CD4-positive, alpha-beta memory T cell (primary cell): Measurements from ENCODE around the gene CENPP. TPM values are rescaled to one million over a fixed set of nuclear protein-coding genes. Genes with fewer than 3 reads are reported as not detected.
"Not testable (repeated sequence)": the region's sequence is repeated elsewhere in the genome, so short reads cannot be mapped to it uniquely, and the experiment has no call there.

Experiments used
- CTCF ChIA-PET: fragments of 350-600 bp; sonication (Branson Sonifier 250); formaldehyde crosslinking; loops from one replicate; lab custom pipeline; 2021; ENCODE audit warnings: inconsistent platforms; ENCODE audit not compliant: partially characterized antibody; lab: Charles Lee
- POLR2A ChIA-PET: fragments of 350-600 bp; sonication (Branson Sonifier 250); formaldehyde crosslinking; loops from one replicate; lab custom pipeline; 2021; ENCODE audit not compliant: partially characterized antibody; lab: Charles Lee
- DNase-seq, 5 donors: peaks; one replicate each; pipeline versions ENCODE4 v3.0.0 to v3.0.0-alpha.2; 2020 to 2022; ENCODE audit warnings: mixed read lengths in 1 of 5
- H3K27ac ChIP-seq: one replicate; pipeline ENCODE4 v1.7.0; 2013; ENCODE audit warnings: low read depth, low read length
- H3K27me3 ChIP-seq: 2 replicates; pipeline ENCODE4 v1.7.0; 2013; ENCODE audit warnings: mild to moderate bottlenecking, low read length, moderate library complexity; ENCODE audit not compliant: insufficient read depth
- H3K36me3 ChIP-seq: 2 replicates; pipeline ENCODE4 v1.7.0; 2013; ENCODE audit warnings: mild to moderate bottlenecking, low read length, moderate library complexity; ENCODE audit not compliant: insufficient read depth
- H3K4me1 ChIP-seq: 2 replicates; pipeline ENCODE4 v1.7.0; 2013; ENCODE audit warnings: mild to moderate bottlenecking, low read length, moderate library complexity; ENCODE audit not compliant: insufficient read depth
- H3K4me3 ChIP-seq, 2 donors: one replicate each; pipeline ENCODE4 v1.7.0; 2013; ENCODE audit warnings: low read length in 2 of 2, mild to moderate bottlenecking in 1 of 2
- H3K9me3 ChIP-seq, 2 donors: one replicate each; pipeline ENCODE4 v1.7.0; 2013; ENCODE audit warnings: low read length in 2 of 2, control low read depth in 1 of 2; ENCODE audit not compliant: control insufficient read depth in 1 of 2
- H3K27ac Mint-ChIP-seq, 7 donors: one replicate each; pipeline ENCODE4 v1.8.0; 2020 to 2021; ENCODE audit warnings: mixed read lengths in 7 of 7, mild to moderate bottlenecking in 6 of 7, inconsistent platforms in 3 of 7, moderate library complexity in 3 of 7
- H3K27me3 Mint-ChIP-seq, 2 donors: one replicate each; pipeline ENCODE4 v1.8.0; 2020 to 2021; ENCODE audit warnings: mixed read lengths in 2 of 2
- H3K36me3 Mint-ChIP-seq, 2 donors: one replicate each; pipeline ENCODE4 v1.8.0; 2020 to 2021; ENCODE audit warnings: mixed read lengths in 2 of 2, inconsistent platforms in 1 of 2, mild to moderate bottlenecking in 1 of 2
- H3K4me1 Mint-ChIP-seq, 4 donors: one replicate each; pipeline ENCODE4 v1.8.0; 2020 to 2021; ENCODE audit warnings: mixed read lengths in 4 of 4, mild to moderate bottlenecking in 1 of 4
- H3K4me3 Mint-ChIP-seq, 8 donors: one replicate each; pipeline ENCODE4 v1.8.0; 2020 to 2021; ENCODE audit warnings: mixed read lengths in 8 of 8, mild to moderate bottlenecking in 7 of 8, moderate library complexity in 6 of 8, inconsistent platforms in 3 of 8
- H3K9me3 Mint-ChIP-seq, 8 donors: one replicate each; pipeline ENCODE4 v1.8.0; 2020 to 2021; ENCODE audit warnings: mixed read lengths in 8 of 8, mild to moderate bottlenecking in 5 of 8, inconsistent platforms in 3 of 8, moderate library complexity in 1 of 8
- intact Hi-C: fragments of 100-400 bp; cut with micrococcal nuclease; formaldehyde crosslinking; loops from one replicate; pipeline ENCODE4 v1.15.1; 2023
- polyA plus RNA-seq, 2 donors: library from polyadenylated mRNA; unstranded; fragments of 300-500 nt; fragmentation: Illumina TruSeq; gene quantifications; one replicate each; pipeline ENCODE4 v1.2.3, GENCODE V29; 2021
- total RNA-seq, 2 experiments: library from RNA; stranded (reverse); gene quantifications; one replicate each; pipeline ENCODE4 v1.2.3, GENCODE V29; 2021

The CENPP gene
- total and polyA plus RNA-seq, 4 experiments from 2014 or later: 0.55 to 9.5 (median 3.4) TPM

GRCh38 chr9:92592537-92592936 is 266.8 kb downstream of the CENPP start:
- H3K9me3 Mint-ChIP-seq: no peaks in the 10 kb centered on the region
- no peaks in the 10 kb centered on the region for H3K27me3 ChIP-seq
- H3K4me3 ChIP-seq: no peak overlapping the region
- POLR2A ChIA-PET: no interaction called here
- H3K4me1 Mint-ChIP-seq: no peaks in the 10 kb centered on the region
- no peaks in the 10 kb centered on the region for H3K27me3 Mint-ChIP-seq
- no peaks in the 10 kb centered on the region for H3K4me1 ChIP-seq
- DNase-seq: no peak
- intact Hi-C loops: no loop called here
- H3K36me3 Mint-ChIP-seq: no peaks in the 10 kb centered on the region
- no peak overlapping the region for H3K27ac ChIP-seq
- CTCF ChIA-PET: no interaction called here
- H3K4me3 Mint-ChIP-seq: no peak overlapping the region
- no peak overlapping the region for H3K27ac Mint-ChIP-seq
- no peaks in the 10 kb centered on the region for H3K9me3 ChIP-seq
- H3K36me3 ChIP-seq: no peaks in the 10 kb centered on the region

GRCh38 chr9:92592946-92593861 is 267.5 kb downstream of the CENPP start:
- Histone ChIP-seq H3K36me3 (no peaks in the 10 kb centered on the region), H3K4me3 (no peak overlapping the region), H3K4me1 (no peaks in the 10 kb centered on the region), H3K9me3 (no peaks in the 10 kb centered on the region), H3K27me3 (no peaks in the 10 kb centered on the region), H3K27ac (no peak overlapping the region)
- ChIA-PET CTCF (no interaction called here), POLR2A (no interaction called here)
- Mint-ChIP-seq H3K27ac (peak overlapping the region in 1 of 7 donors; percentile 10), H3K36me3 (no peaks in the 10 kb centered on the region), H3K4me1 (no peaks in the 10 kb centered on the region), H3K27me3 (no peaks in the 10 kb centered on the region), H3K4me3 (no peak overlapping the region), H3K9me3 (no peaks in the 10 kb centered on the region)
- no peak for DNase-seq
- intact Hi-C loops: no loop called here

DNA sequence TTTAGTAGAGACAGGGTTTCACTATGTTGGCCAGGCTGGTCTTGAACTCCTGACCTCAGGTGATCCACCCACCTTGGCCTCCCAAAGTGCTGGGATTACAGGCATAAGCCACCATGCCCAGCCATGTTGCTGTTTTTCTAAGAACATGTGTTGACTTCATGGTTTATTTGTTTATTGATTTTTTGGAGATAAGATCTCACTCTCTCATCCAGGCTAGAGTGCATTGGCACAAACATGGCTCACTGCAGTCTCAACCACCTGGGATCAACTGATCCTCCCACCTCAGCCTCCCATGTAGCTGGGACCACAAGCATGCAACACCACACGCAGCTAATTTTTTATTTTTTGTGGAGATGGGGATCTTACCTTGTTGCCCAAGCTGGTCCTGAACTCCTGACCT is 269.3 kb downstream of the CENPP start:
- H3K9me3 Mint-ChIP-seq, H3K9me3 ChIP-seq, H3K36me3 ChIP-seq, H3K4me1 ChIP-seq, H3K27me3 ChIP-seq, POLR2A ChIA-PET, intact Hi-C loops, H3K4me1 Mint-ChIP-seq, H3K27ac Mint-ChIP-seq, DNase-seq, H3K4me3 Mint-ChIP-seq, H3K27ac ChIP-seq, H3K27me3 Mint-ChIP-seq, H3K36me3 Mint-ChIP-seq, H3K4me3 ChIP-seq: not testable (repeated sequence)
- CTCF ChIA-PET: interaction anchor here (0.7 kb wide), 1 partner anchor 22 kb away, joined by 3 read pairs; no protein-coding TSS in a partner anchor

DNA sequence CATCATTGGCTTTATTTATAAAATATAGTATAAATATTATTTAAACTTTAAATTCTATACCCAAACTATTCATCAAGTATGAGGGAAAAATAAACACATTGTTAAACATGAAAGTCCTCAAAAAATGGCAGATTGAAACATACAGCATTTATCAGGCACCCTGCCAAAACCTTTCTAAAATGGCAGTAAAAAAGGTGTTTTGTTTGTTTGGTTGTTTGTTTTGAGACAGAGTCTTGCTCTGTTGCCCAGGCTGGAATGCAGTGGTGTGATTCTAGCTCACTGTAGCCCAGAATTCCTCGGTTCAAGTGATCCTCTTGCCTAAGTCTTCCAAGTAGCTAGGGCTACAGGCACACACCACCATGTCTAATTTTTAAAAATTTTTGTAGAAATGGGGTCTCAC is 270.2 kb downstream of the CENPP start:
- no peak for DNase-seq
- H3K27me3 Mint-ChIP-seq: no peaks in the 10 kb centered on the region
- H3K27ac Mint-ChIP-seq: no peak overlapping the region
- no peaks in the 10 kb centered on the region for H3K36me3 ChIP-seq
- H3K36me3 Mint-ChIP-seq: no peaks in the 10 kb centered on the region
- no peaks in the 10 kb centered on the region for H3K9me3 ChIP-seq
- no peaks in the 10 kb centered on the region for H3K9me3 Mint-ChIP-seq
- no peaks in the 10 kb centered on the region for H3K27me3 ChIP-seq
- ChIA-PET POLR2A (no interaction called here), CTCF (no interaction called here)
- no peaks in the 10 kb centered on the region for H3K4me1 Mint-ChIP-seq
- H3K4me3 ChIP-seq: no peak overlapping the region
- no peak overlapping the region for H3K4me3 Mint-ChIP-seq
- no peaks in the 10 kb centered on the region for H3K4me1 ChIP-seq
- H3K27ac ChIP-seq: no peak overlapping the region
- intact Hi-C loops: no loop called here

- H3K27me3 Mint-ChIP-seq: no peaks in the 10 kb centered on the region
- no peaks in the 10 kb centered on the region for H3K9me3 ChIP-seq
- H3K4me3 ChIP-seq: no peak overlapping the region
- POLR2A ChIA-PET: no interaction called here
- peaks cover 0 to 4% (median 2%) of the 10 kb centered on the region in 8 donors for H3K9me3 Mint-ChIP-seq
- H3K36me3 ChIP-seq: no peaks in the 10 kb centered on the region
- H3K4me1 ChIP-seq: no peaks in the 10 kb centered on the region
- no peak overlapping the region for H3K4me3 Mint-ChIP-seq
- H3K36me3 Mint-ChIP-seq: peaks cover 0 to 2% of the 10 kb centered on the region in 2 donors
- DNase-seq: no peak
- no peak overlapping the region for H3K27ac ChIP-seq
- CTCF ChIA-PET: no interaction called here
- H3K4me1 Mint-ChIP-seq: no peaks in the 10 kb centered on the region
- intact Hi-C loops: no loop called here
- H3K27ac Mint-ChIP-seq: no peak overlapping the region
- no peaks in the 10 kb centered on the region for H3K27me3 ChIP-seq
Observed at GRCh38 chr9:92598382-92598781, 272.6 kb downstream of the CENPP start.

- Histone ChIP-seq H3K27ac (no peak overlapping the region), H3K36me3 (no peaks in the 10 kb centered on the region), H3K4me3 (no peak overlapping the region), H3K9me3 (no peaks in the 10 kb centered on the region), H3K4me1 (no peaks in the 10 kb centered on the region), H3K27me3 (no peaks in the 10 kb centered on the region)
- Mint-ChIP-seq H3K27me3 (no peaks in the 10 kb centered on the region), H3K9me3 (peaks cover 0 to 16% (median 11%) of the 10 kb centered on the region in 8 donors), H3K4me3 (no peak overlapping the region), H3K27ac (no peak overlapping the region), H3K4me1 (no peaks in the 10 kb centered on the region), H3K36me3 (peaks cover 0 to 9% of the 10 kb centered on the region in 2 donors)
- DNase-seq: no peak
- ChIA-PET CTCF (interaction anchor here (1.2 kb wide), 1 partner anchor 17 kb away, joined by 3 read pairs; no protein-coding TSS in a partner anchor), POLR2A (no interaction called here)
- intact Hi-C loops: no loop called here
Observed at GRCh38 chr9:92599938-92600461, 274.2 kb downstream of the CENPP start.

- H3K27ac Mint-ChIP-seq: no peak overlapping the region
- intact Hi-C loops: no loop called here
- H3K4me3 Mint-ChIP-seq: no peak overlapping the region
- H3K4me1 ChIP-seq: no peaks in the 10 kb centered on the region
- H3K36me3 ChIP-seq: no peaks in the 10 kb centered on the region
- ChIA-PET CTCF (interaction anchor here (1.2 kb wide), 1 partner anchor 16 kb away, joined by 3 read pairs; no protein-coding TSS in a partner anchor), POLR2A (no interaction called here)
- H3K4me3 ChIP-seq: no peak overlapping the region
- no peak for DNase-seq
- no peaks in the 10 kb centered on the region for H3K27me3 Mint-ChIP-seq
- no peak overlapping the region for H3K27ac ChIP-seq
- H3K4me1 Mint-ChIP-seq: no peaks in the 10 kb centered on the region
- peaks cover 0 to 23% (median 14%) of the 10 kb centered on the region in 8 donors for H3K9me3 Mint-ChIP-seq
- peaks cover 0 to 9% of the 10 kb centered on the region in 2 donors for H3K36me3 Mint-ChIP-seq
- H3K27me3 ChIP-seq: no peaks in the 10 kb centered on the region
- H3K9me3 ChIP-seq: no peaks in the 10 kb centered on the region
Observed at GRCh38 chr9:92600462-92601261, 274.9 kb downstream of the CENPP start.
